HepG2 (cell line): ENCODE data around the gene SDHD. TPM values are rescaled to one million over a fixed set of nuclear protein-coding genes. Genes with fewer than 3 reads are reported as not detected.

ENCODE experiments used
- ATAD3A ChIP-seq: sonication (generic); formaldehyde crosslinking; IDR thresholded peaks from 2 replicates; pipeline ENCODE4 v1.4.0; 2020; ENCODE audit warnings: missing genetic modification reagents
- CBX1 ChIP-seq: IDR thresholded peaks from one replicate; pipeline ENCODE4 v1.6.1; 2016; ENCODE audit warnings: antibody characterized with exemption, low read depth
- CREB3 ChIP-seq: sonication (generic); formaldehyde crosslinking; IDR thresholded peaks from 2 replicates; pipeline ENCODE4 v1.5.0; 2020; ENCODE audit warnings: missing genetic modification reagents
- GZF1 ChIP-seq: sonication (generic); formaldehyde crosslinking; IDR thresholded peaks from 2 replicates; pipeline ENCODE4 v1.5.1; 2020; ENCODE audit warnings: mild to moderate bottlenecking, missing genetic modification reagents
- HDAC2 ChIP-seq: sonication (generic); formaldehyde crosslinking; IDR thresholded peaks from 2 replicates; pipeline ENCODE4 v1.4.0; 2020; ENCODE audit warnings: missing genetic modification reagents
- HES4 ChIP-seq: sonication (generic); formaldehyde crosslinking; IDR thresholded peaks from 2 replicates; pipeline ENCODE4 v1.9.0; 2021; ENCODE audit warnings: mild to moderate bottlenecking, missing genetic modification reagents, borderline replicate concordance
- MAFK ChIP-seq, 2 experiments: IDR thresholded peaks in 1 of 2; conservative IDR thresholded peaks in 1 of 2; 2 replicates each; pipeline ENCODE4 v1.6.1; 2011; ENCODE audit warnings: improper control_type of control experiment in 2 of 2, low read length in 2 of 2
- NR2F1 ChIP-seq, 2 experiments: fragments of 450-650 bp in 1 of 2; formaldehyde crosslinking in 1 of 2; IDR thresholded peaks; 2 replicates each; pipeline versions ENCODE4 v1.5.0 to v1.6.1; 2016 to 2020; ENCODE audit warnings: mild to moderate bottlenecking in 1 of 2, missing compliant biosample characterization in 1 of 2, missing genetic modification reagents in 1 of 2, moderate library complexity in 1 of 2
- PRMT3 ChIP-seq: sonication (generic); formaldehyde crosslinking; IDR thresholded peaks from 2 replicates; pipeline ENCODE4 v1.8.1; 2022; ENCODE audit warnings: low read depth, mild to moderate bottlenecking, moderate library complexity, missing genetic modification reagents, borderline replicate concordance
- RFXANK ChIP-seq: IDR thresholded peaks from 2 replicates; pipeline ENCODE4 v1.6.1; 2016
- SP1 ChIP-seq, 2 experiments: fragments of 450-650 bp in 1 of 2; sonication (generic) in 1 of 2; formaldehyde crosslinking in 1 of 2; IDR thresholded peaks; 2 replicates each; pipeline versions ENCODE4 v1.4.0 to v1.6.1; 2016 to 2020; ENCODE audit warnings: missing genetic modification reagents in 1 of 2
- WIZ ChIP-seq: sonication (generic); formaldehyde crosslinking; IDR thresholded peaks from 2 replicates; pipeline ENCODE4 v1.5.1; 2020; ENCODE audit warnings: mild to moderate bottlenecking, missing genetic modification reagents
- ZBTB33 ChIP-seq: sonication (generic); formaldehyde crosslinking; IDR thresholded peaks from 2 replicates; pipeline ENCODE4 v1.4.0; 2020; ENCODE audit warnings: missing genetic modification reagents
- ZBTB39 ChIP-seq: sonication (generic); formaldehyde crosslinking; IDR thresholded peaks from 2 replicates; pipeline ENCODE4 v1.5.0; 2020; ENCODE audit warnings: missing genetic modification reagents
- ZFP90 ChIP-seq: sonication (generic); formaldehyde crosslinking; IDR thresholded peaks from 2 replicates; pipeline ENCODE4 v1.8.0; 2022; ENCODE audit warnings: missing genetic modification reagents, mild to moderate bottlenecking, inconsistent platforms, borderline replicate concordance
- ZMYM3 ChIP-seq: sonication (generic); formaldehyde crosslinking; IDR thresholded peaks from 2 replicates; pipeline ENCODE4 v1.5.1; 2020; ENCODE audit warnings: mild to moderate bottlenecking, missing genetic modification reagents
- ZNF234 ChIP-seq: sonication (generic); formaldehyde crosslinking; conservative IDR thresholded peaks from 2 replicates; pipeline ENCODE4 v1.5.1; 2020; ENCODE audit warnings: mild to moderate bottlenecking, missing genetic modification reagents
- ZNF570 ChIP-seq: sonication (generic); formaldehyde crosslinking; IDR thresholded peaks from 2 replicates; pipeline ENCODE4 v1.4.0; 2020; ENCODE audit warnings: mild to moderate bottlenecking, missing genetic modification reagents, borderline replicate concordance
- ZNF652 ChIP-seq: IDR thresholded peaks from 2 replicates; pipeline ENCODE4 v1.6.1; 2016; ENCODE audit warnings: low read depth, borderline replicate concordance
- ZNF713 ChIP-seq: sonication (generic); formaldehyde crosslinking; IDR thresholded peaks from 2 replicates; pipeline ENCODE4 v1.4.0; 2020; ENCODE audit warnings: mild to moderate bottlenecking, missing genetic modification reagents
- ZSCAN9 ChIP-seq: IDR thresholded peaks from 2 replicates; pipeline ENCODE4 v1.6.1; 2016; ENCODE audit warnings: borderline replicate concordance
- polyA plus RNA-seq, 8 experiments: library from polyadenylated mRNA; depleted of rRNA in 3 of 8; stranded (reverse) in 7 of 8; unstranded in 1 of 8; fragments of >200 nt; fragmentation: Illumina TruSeq in 4 of 8; extraction: Trizol in 4 of 8; gene quantifications; 2 replicates each; pipeline versions ENCODE4 v1.2.1 to v1.2.3, GENCODE V29; 2011 to 2016; ENCODE audit warnings: low read depth in 4 of 8, missing spikeins in 1 of 8, mixed read lengths in 1 of 8; ENCODE audit not compliant: insufficient read depth in 1 of 8
- total RNA-seq, 5 experiments: library from RNA; depleted of rRNA; stranded (reverse); fragments of >200 nt; fragmentation: Illumina TruSeq; extraction: Trizol; gene quantifications; 2 replicates each; pipeline ENCODE4 v1.2.3, GENCODE V29; 2016; ENCODE audit warnings: low read depth in 1 of 5
- TF ChIP-seq, protein P1 (sequence below): sonication (generic); formaldehyde crosslinking; IDR thresholded peaks from 2 replicates; pipeline ENCODE4 v1.5.0; 2020; ENCODE audit warnings: mild to moderate bottlenecking, missing genetic modification reagents

Gene SDHD
- total and polyA plus RNA-seq, 2 of the 13 experiments (the other 11 are each of a cell fraction or from before 2014, with no cell fraction given) = 117 to 123 TPM

- no peak for TF ChIP-seq ZNF570 (CRISPR knock-in tag)
- TF ChIP-seq ZNF652 = no peak
- TF ChIP-seq WIZ = no peak
- peak; percentile 85 for TF ChIP-seq CBX1
- peak; percentile 58; the same call in 1 of the 2 replicates for TF ChIP-seq ZFP90 (CRISPR knock-in tag)
- TF ChIP-seq SP1 (IDR thresholded peaks at IDR 0.05) = no peak
- TF ChIP-seq SP1 (CRISPR knock-in tag; IDR thresholded peaks at IDR 0.05) = no peak; the same call in 1 of the 2 replicates
- TF ChIP-seq ZNF713 (CRISPR knock-in tag) = no peak
- TF ChIP-seq ZSCAN9 (CRISPR knock-in tag) = no peak; the same call in 1 of the 2 replicates
- TF ChIP-seq ZBTB39 = no peak
- no peak for TF ChIP-seq NR2F1 (CRISPR knock-in tag; IDR thresholded peaks at IDR 0.05)
- no peak for TF ChIP-seq MAFK (conservative IDR thresholded peaks at IDR 0.05 in 1 of 2, IDR thresholded peaks at IDR 0.05 in 1 of 2; ENCODE audit: low read length in 2 of 2)
- TF ChIP-seq, protein P1, sequence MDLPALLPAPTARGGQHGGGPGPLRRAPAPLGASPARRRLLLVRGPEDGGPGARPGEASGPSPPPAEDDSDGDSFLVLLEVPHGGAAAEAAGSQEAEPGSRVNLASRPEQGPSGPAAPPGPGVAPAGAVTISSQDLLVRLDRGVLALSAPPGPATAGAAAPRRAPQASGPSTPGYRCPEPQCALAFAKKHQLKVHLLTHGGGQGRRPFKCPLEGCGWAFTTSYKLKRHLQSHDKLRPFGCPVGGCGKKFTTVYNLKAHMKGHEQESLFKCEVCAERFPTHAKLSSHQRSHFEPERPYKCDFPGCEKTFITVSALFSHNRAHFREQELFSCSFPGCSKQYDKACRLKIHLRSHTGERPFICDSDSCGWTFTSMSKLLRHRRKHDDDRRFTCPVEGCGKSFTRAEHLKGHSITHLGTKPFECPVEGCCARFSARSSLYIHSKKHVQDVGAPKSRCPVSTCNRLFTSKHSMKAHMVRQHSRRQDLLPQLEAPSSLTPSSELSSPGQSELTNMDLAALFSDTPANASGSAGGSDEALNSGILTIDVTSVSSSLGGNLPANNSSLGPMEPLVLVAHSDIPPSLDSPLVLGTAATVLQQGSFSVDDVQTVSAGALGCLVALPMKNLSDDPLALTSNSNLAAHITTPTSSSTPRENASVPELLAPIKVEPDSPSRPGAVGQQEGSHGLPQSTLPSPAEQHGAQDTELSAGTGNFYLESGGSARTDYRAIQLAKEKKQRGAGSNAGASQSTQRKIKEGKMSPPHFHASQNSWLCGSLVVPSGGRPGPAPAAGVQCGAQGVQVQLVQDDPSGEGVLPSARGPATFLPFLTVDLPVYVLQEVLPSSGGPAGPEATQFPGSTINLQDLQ (CRISPR knock-in tag) = no peak
- TF ChIP-seq PRMT3 (CRISPR knock-in tag) = 0 out of 2 replicates have a peak, but pooled peaks have one; percentile 65
- TF ChIP-seq CREB3 (CRISPR knock-in tag) = no peak
- no peak; the same call in 1 of the 2 replicates for TF ChIP-seq ZBTB33 (CRISPR knock-in tag)
- TF ChIP-seq GZF1 (CRISPR knock-in tag) = no peak
- TF ChIP-seq RFXANK = no peak
- TF ChIP-seq ZNF234 (CRISPR knock-in tag) = no peak
- TF ChIP-seq ZMYM3 (CRISPR knock-in tag) = no peak
- no peak for TF ChIP-seq HES4
- TF ChIP-seq ATAD3A = no peak
- TF ChIP-seq HDAC2 (CRISPR knock-in tag) = peak; percentile 72; the same call in 1 of the 2 replicates
Measured at GRCh38 chr11:112073941-112074811, 12.5 kb upstream of the SDHD start, which contains the start of the genes NKAPD1 and PIH1D2 (continued).
